Activated naive CD8-positive, alpha-beta T cell treated with anti-CD3 and anti-CD28 coated beads, Interleukin-2, amount 10 ng/mL, durations not matched to agents 7 days and 5 days (primary cell): ENCODE data around the gene HBG2. TPM values are rescaled to one million over a fixed set of nuclear protein-coding genes. Genes with fewer than 3 reads are reported as not detected.

Experiments
- ATAC-seq: fragments of 150-1000 bp; cut with Tn5 transposase; one replicate; pipeline ENCODE4 v1.10.0; 2021; ENCODE audit warnings: low read depth, moderate library complexity
- POLR2A ChIA-PET: fragments of 350-600 bp; sonication (Branson Sonifier 250); formaldehyde crosslinking; loops from one replicate; lab custom pipeline; 2021; ENCODE audit warnings: antibody characterized with exemption; lab: Charles Lee
- DNase-seq: peaks from one replicate; pipeline ENCODE4 v3.0.0; 2021
- H3K27ac Mint-ChIP-seq: one replicate; pipeline ENCODE4 v1.8.0; 2022; ENCODE audit warnings: mild to moderate bottlenecking, mixed read lengths
- H3K27me3 Mint-ChIP-seq: one replicate; pipeline ENCODE4 v1.8.0; 2022; ENCODE audit warnings: mild to moderate bottlenecking, moderate library complexity, mixed read lengths
- H3K36me3 Mint-ChIP-seq: one replicate; pipeline ENCODE4 v1.8.0; 2021; ENCODE audit warnings: mild to moderate bottlenecking, mixed read lengths
- H3K4me1 Mint-ChIP-seq: one replicate; pipeline ENCODE4 v1.8.0; 2021; ENCODE audit warnings: mixed read lengths
- H3K4me3 Mint-ChIP-seq: one replicate; pipeline ENCODE4 v1.8.0; 2022; ENCODE audit warnings: mild to moderate bottlenecking, moderate library complexity, mixed read lengths
- H3K9me3 Mint-ChIP-seq: one replicate; pipeline ENCODE4 v1.8.0; 2021; ENCODE audit warnings: mixed read lengths
- total RNA-seq, 2 experiments: library from RNA; stranded (reverse); gene quantifications; one replicate each; pipeline ENCODE4 v1.2.3, GENCODE V29; 2021

Gene HBG2
- total RNA-seq, 2 experiments from 2014 or later = not detected

DNA sequence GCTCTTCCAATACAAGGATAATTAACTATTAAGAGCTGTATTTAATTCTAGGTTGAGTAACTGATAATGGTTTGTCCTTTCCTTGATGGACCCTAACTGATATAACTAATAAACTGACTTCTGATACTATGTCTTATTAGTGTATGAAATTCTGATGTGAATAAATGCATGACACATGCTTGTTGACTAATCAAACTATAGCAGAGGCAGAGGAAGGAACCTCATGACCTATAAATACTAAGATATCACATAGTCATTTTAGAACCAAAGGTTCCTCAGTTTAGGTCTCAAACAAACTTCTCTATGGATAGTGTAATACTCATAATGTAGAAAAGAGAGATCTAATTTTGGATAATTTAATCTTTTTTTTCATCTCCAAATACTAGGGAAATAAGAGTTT is 15.5 kb downstream of the HBG2 start:
- DNase-seq (no peak), ATAC-seq (no peak)
- POLR2A ChIA-PET = no interaction called here
- H3K4me3 Mint-ChIP-seq = no peak overlapping the region
- H3K36me3 Mint-ChIP-seq = no peaks in the 10 kb centered on the region
- peaks cover 11% of the 10 kb centered on the region for H3K27me3 Mint-ChIP-seq
- H3K27ac Mint-ChIP-seq = no peak overlapping the region
- H3K9me3 Mint-ChIP-seq = no peaks in the 10 kb centered on the region
- H3K4me1 Mint-ChIP-seq = peaks cover 5% of the 10 kb centered on the region

DNA sequence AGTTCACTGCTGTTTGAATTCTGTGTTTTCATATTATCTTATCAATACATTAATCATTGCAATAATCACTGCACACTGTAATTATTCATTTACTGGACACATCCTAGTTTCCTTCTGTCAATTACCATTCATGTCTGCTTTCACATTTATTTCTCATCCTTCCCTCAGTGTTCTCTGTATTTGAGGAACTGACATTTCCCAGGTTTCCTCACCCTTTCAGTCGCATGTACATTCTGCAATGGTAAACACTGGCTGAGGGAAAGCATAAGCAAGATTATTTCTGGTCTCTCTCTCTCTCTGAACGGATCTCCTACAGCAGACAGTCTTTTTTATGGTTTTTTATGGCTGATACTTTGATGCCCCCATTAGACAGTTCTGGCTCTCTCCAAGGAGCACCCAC is 16.1 kb downstream of the HBG2 start:
- H3K4me3 Mint-ChIP-seq = no peak overlapping the region
- ATAC-seq (no peak), DNase-seq (no peak)
- no peak overlapping the region for H3K27ac Mint-ChIP-seq
- no peaks in the 10 kb centered on the region for H3K9me3 Mint-ChIP-seq
- peaks cover 11% of the 10 kb centered on the region for H3K27me3 Mint-ChIP-seq
- POLR2A ChIA-PET = no interaction called here
- H3K4me1 Mint-ChIP-seq = peaks cover 5% of the 10 kb centered on the region
- H3K36me3 Mint-ChIP-seq = no peaks in the 10 kb centered on the region

DNA sequence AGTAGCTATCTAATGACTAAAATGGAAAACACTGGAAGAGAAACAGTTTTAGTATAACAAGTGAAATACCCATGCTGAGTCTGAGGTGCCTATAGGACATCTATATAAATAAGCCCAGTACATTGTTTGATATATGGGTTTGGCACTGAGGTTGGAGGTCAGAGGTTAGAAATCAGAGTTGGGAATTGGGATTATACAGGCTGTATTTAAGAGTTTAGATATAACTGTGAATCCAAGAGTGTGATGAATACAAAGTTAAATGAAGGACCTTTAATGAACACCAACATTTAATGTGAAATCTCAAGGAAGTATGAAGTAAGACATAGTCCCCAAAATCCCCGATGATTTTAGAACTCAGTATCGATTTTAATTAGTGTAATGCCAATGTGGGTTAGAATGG is 17.2 kb downstream of the HBG2 start:
- Mint-ChIP-seq H3K4me1 (peaks cover 5% of the 10 kb centered on the region), H3K27ac (no peak overlapping the region), H3K4me3 (no peak overlapping the region), H3K9me3 (no peaks in the 10 kb centered on the region), H3K36me3 (no peaks in the 10 kb centered on the region), H3K27me3 (peaks cover 11% of the 10 kb centered on the region)
- ATAC-seq = no peak
- DNase-seq = no peak
- POLR2A ChIA-PET = no interaction called here

DNA sequence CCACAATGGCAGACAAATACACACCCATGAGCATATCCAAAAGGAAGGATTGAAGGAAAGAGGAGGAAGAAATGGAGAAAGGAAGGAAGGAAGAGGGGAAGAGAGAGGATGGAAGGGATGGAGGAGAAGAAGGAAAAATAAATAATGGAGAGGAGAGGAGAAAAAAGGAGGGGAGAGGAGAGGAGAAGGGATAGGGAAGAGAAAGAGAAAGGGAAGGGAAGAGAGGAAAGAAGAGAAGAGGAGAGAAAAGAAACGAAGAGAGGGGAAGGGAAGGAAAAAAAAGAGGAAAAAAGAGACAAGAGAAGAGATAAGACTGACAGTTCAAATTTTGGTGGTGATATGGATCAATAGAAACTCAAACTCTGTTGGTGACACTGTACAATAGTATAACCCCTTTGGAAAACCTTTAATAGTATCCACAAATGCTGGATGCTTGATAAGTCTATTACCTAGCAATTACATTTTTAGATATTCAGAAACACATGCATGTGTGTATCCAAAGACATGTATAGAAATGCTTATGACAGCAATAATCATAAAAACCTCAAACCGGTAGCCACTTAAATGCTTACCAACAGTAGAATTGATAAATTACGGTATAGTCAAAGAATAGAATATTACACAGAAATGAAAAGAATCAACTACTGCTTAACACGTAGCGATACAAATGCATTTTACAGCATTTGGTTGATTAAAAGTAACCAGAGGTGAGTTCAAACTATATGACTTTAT is 19.1 kb downstream of the HBG2 start:
- POLR2A ChIA-PET = no interaction called here
- H3K9me3 Mint-ChIP-seq = no peaks in the 10 kb centered on the region
- H3K36me3 Mint-ChIP-seq = no peaks in the 10 kb centered on the region
- no peak overlapping the region for H3K27ac Mint-ChIP-seq
- peaks cover 5% of the 10 kb centered on the region for H3K4me1 Mint-ChIP-seq
- no peak for ATAC-seq
- DNase-seq = no peak
- no peak overlapping the region for H3K4me3 Mint-ChIP-seq
- H3K27me3 Mint-ChIP-seq = peaks cover 18% of the 10 kb centered on the region

DNA sequence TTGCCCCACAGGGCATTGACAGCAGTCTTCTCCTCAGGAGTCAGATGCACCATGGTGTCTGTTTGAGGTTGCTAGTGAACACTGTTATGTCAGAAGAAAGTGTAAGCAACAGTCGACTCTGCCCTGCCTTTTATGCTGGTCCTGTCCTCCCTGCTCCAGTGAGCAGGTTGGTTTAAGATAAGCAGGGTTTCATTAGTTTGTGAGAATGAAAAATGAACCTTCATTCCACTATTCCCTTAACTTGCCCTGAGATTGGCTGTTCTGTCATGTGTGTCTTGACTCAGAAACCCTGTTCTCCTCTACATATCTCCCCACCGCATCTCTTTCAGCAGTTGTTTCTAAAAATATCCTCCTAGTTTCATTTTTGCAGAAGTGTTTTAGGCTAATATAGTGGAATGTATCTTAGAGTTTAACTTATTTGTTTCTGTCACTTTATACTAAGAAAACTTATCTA is 20.2 kb downstream of the HBG2 start, which contains the start of gene HBD:
Gene HBD, minus strand, starts transcription at position 103 of the 454 bp plus-strand sequence. Its CDS starts 50 bp downstream, at position 53.
- Mint-ChIP-seq H3K4me1 (peaks cover 5% of the 10 kb centered on the region), H3K27ac (no peak within 1 kb of the TSS), H3K36me3 (no peaks in the 10 kb centered on the region), H3K27me3 (peaks cover 17% of the 10 kb centered on the region), H3K4me3 (no peak within 1 kb of the TSS), H3K9me3 (no peaks in the 10 kb centered on the region)
- POLR2A ChIA-PET = no interaction called here
- ATAC-seq (no peak), DNase-seq (no peak)

DNA sequence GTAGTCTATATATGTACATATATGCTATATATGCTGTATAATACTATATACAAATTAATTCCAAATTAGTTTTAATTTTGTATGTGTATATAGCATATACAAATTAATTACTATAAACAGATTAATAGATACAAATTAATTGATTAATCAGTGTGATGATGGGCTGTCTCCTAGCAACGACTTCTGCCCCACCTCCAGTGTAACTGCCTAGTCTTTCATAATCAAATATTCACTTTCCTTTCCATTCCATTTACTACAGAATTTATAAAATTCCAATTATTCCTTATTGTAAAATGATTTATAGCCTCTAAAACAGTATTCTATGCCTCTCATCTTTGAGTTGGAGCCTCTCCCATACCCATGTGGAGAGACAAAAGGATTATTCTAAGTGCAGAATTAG is 21.3 kb downstream of the HBG2 start:
- DNase-seq (no peak), ATAC-seq (no peak)
- POLR2A ChIA-PET = no interaction called here
- no peak overlapping the region for H3K27ac Mint-ChIP-seq
- H3K36me3 Mint-ChIP-seq = no peaks in the 10 kb centered on the region
- H3K4me3 Mint-ChIP-seq = no peak overlapping the region
- peaks cover 17% of the 10 kb centered on the region for H3K27me3 Mint-ChIP-seq
- peaks cover 5% of the 10 kb centered on the region for H3K4me1 Mint-ChIP-seq
- H3K9me3 Mint-ChIP-seq = no peaks in the 10 kb centered on the region

DNA sequence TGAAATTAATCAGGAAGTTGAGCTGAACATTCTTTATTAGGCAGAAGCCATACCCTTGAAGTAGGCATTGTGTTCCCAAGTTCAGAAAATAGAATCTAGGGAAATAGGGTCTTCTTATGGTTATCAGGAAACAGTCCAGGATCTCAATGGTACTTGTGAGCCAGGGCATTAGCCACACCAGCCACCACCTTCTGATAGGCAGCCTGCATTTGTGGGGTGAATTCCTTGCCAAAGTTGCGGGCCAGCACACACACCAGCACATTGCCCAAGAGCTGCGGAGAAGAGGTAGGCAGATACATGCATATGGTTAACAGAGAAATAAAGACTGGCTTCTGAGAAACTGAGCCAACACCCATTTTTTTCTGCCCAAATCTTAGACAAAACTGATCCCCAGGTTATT is 21.8 kb downstream of the HBG2 start:
- Mint-ChIP-seq H3K36me3 (no peaks in the 10 kb centered on the region), H3K4me3 (no peak overlapping the region), H3K4me1 (peaks cover 5% of the 10 kb centered on the region), H3K27ac (no peak overlapping the region), H3K27me3 (peaks cover 17% of the 10 kb centered on the region), H3K9me3 (no peaks in the 10 kb centered on the region)
- POLR2A ChIA-PET = no interaction called here
- DNase-seq = no peak
- ATAC-seq = no peak

DNA sequence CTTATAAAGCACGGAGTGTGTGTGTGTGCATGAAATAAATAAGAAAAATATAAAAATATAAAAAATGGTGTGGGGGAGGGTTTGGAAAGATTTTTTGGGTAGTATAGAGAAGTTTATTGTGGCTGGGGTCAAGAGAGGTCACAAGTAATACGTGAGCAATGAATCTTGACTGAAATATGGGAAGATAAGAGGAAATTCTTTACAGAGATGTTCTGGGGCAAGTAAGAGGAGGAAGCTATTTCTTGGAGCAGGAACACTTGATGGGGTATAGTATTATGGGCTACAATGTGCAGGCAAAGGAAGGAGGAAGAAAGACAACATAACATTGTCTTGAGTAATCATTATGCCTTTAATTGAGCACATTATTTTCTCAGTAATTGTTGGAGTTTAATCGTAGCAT is 22.4 kb downstream of the HBG2 start:
- Mint-ChIP-seq H3K9me3 (no peaks in the 10 kb centered on the region), H3K27ac (no peak overlapping the region), H3K36me3 (no peaks in the 10 kb centered on the region), H3K4me1 (peaks cover 5% of the 10 kb centered on the region), H3K4me3 (no peak overlapping the region), H3K27me3 (peaks cover 17% of the 10 kb centered on the region)
- ATAC-seq (no peak), DNase-seq (no peak)
- POLR2A ChIA-PET = no interaction called here

DNA sequence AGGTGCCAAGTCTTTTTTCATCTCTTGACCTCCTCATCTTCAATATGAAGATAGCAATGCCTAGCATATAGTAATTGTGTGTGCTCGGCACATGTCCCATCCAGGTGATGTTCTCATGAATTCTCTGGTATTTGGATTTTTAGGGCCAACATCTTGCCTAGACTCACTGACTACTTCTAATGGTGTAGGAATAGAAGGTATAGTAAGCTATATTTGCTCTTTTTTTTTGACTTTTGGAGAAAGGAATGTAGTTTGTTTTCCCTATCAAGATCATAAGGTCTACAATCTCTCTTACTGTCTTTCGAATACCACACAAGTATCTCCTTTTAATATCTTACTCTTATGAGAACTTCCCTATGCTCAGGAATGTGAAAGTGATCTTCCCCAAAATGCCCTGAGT is 23.5 kb downstream of the HBG2 start:
- no peaks in the 10 kb centered on the region for H3K9me3 Mint-ChIP-seq
- POLR2A ChIA-PET = no interaction called here
- no peaks in the 10 kb centered on the region for H3K36me3 Mint-ChIP-seq
- DNase-seq (no peak), ATAC-seq (no peak)
- H3K27ac Mint-ChIP-seq = no peak overlapping the region
- no peak overlapping the region for H3K4me3 Mint-ChIP-seq
- H3K4me1 Mint-ChIP-seq = peaks cover 5% of the 10 kb centered on the region
- H3K27me3 Mint-ChIP-seq = peaks cover 14% of the 10 kb centered on the region

DNA sequence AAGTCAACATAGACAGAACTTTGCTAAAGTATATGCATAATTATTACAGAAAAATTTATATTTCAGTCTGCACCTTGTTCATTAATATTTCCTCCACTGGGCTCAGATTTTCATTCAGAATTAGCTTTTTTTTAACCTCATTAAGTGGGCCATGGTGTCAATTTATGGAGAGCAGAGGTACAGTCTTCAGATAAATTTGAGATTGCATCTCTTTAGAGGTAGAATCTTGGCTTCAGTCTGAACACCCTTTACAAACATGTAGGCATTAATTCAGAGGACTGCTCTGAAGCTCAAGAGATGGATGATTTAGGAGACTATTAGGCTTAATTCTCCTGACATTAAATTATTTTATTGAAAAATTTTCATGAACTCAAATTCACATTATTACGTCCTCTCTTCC is 24.3 kb downstream of the HBG2 start:
- Mint-ChIP-seq H3K27me3 (peaks cover 9% of the 10 kb centered on the region), H3K27ac (no peak overlapping the region)
- POLR2A ChIA-PET = no interaction called here

DNA sequence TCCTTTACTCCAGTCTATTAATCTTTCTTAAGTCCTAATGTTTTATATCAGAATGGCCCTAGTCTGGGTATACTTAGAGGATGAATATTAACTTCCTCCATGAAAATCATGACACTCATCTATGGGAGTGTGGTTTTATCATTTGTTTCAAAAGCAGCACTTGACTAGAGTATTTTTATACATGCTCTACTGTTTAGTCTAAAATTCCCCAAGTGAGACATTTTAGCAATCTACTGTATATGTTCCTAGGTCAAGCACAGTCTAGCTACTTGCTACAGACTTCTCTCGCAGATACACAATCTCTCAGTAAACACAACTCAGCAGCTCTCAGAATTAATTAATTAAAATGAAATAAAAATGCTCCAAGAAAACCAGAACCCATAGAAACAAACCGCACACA is 24.8 kb downstream of the HBG2 start:
- Mint-ChIP-seq H3K4me3 (no peak overlapping the region), H3K27me3 (peaks cover 7% of the 10 kb centered on the region), H3K27ac (no peak overlapping the region), H3K4me1 (peaks cover 5% of the 10 kb centered on the region), H3K36me3 (no peaks in the 10 kb centered on the region), H3K9me3 (no peaks in the 10 kb centered on the region)
- no peak for ATAC-seq
- DNase-seq = no peak
- POLR2A ChIA-PET = no interaction called here

More for the DNA sequence above, 24.3 kb downstream of the HBG2 start:
- Mint-ChIP-seq H3K4me3 (no peak overlapping the region), H3K4me1 (peaks cover 5% of the 10 kb centered on the region), H3K9me3 (no peaks in the 10 kb centered on the region), H3K36me3 (no peaks in the 10 kb centered on the region)
- DNase-seq = no peak
- no peak for ATAC-seq

DNA sequence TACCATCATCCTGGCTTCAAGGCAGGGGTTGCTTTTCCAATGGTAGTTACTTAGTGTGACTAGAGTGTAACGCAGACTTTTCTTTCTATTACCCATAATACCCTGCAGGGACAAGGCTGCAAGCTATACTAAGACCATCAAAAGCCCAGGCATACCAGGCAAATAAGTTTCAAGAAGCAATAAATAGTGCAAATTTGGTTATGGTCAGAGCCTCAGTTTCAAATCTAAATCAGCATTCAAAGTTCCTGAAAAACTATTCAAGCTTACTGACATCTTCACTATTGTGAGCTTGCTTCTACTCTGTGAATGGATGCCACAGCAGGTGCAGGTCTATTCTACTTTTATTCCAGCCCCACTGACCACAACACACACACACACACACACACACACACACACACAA is 25.2 kb downstream of the HBG2 start:
- Mint-ChIP-seq H3K4me1 (peaks cover 2% of the 10 kb centered on the region), H3K27me3 (peaks cover 7% of the 10 kb centered on the region), H3K27ac (no peak overlapping the region), H3K9me3 (no peaks in the 10 kb centered on the region), H3K4me3 (no peak overlapping the region), H3K36me3 (no peaks in the 10 kb centered on the region)
- ATAC-seq = no peak
- POLR2A ChIA-PET = no interaction called here
- no peak for DNase-seq

DNA sequence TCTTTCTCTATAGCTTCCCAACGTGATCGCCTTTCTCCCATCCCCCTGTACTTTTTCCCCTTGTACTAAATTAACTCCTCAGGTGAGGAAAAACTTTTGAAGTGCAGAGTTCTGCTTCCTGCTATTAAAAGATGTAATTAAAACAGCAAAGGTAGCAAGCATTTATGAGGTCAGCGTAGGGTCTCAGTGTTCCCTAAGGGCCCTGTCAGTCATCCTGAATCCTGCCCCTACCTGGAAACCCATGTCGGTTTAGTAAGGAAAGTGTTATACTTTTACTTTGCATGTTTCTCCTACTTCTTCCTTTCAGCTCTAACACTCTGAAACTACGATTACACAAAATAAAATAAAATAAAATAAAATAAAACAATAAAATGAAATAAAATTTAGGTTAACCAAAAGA is 26.5 kb downstream of the HBG2 start:
- Mint-ChIP-seq H3K9me3 (no peaks in the 10 kb centered on the region), H3K27me3 (peaks cover 7% of the 10 kb centered on the region), H3K4me1 (no peaks in the 10 kb centered on the region), H3K27ac (no peak overlapping the region), H3K36me3 (no peaks in the 10 kb centered on the region), H3K4me3 (no peak overlapping the region)
- DNase-seq (no peak), ATAC-seq (no peak)
- POLR2A ChIA-PET = no interaction called here

DNA sequence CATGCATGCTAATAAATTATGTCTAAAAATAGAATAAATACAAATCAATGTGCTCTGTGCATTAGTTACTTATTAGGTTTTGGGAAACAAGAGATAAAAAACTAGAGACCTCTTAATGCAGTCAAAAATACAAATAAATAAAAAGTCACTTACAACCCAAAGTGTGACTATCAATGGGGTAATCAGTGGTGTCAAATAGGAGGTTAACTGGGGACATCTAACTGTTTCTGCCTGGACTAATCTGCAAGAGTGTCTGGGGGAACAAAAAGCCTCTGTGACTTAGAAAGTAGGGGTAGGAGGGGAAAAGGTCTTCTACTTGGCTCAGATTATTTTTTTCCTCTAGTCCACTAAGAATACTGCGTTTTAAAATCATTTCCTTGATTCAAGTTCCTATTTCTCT is 26.9 kb downstream of the HBG2 start:
- POLR2A ChIA-PET = no interaction called here
- DNase-seq (no peak), ATAC-seq (no peak)
- H3K9me3 Mint-ChIP-seq = no peaks in the 10 kb centered on the region
- no peaks in the 10 kb centered on the region for H3K36me3 Mint-ChIP-seq
- H3K27me3 Mint-ChIP-seq = peaks cover 7% of the 10 kb centered on the region
- H3K27ac Mint-ChIP-seq = no peak overlapping the region
- H3K4me1 Mint-ChIP-seq = no peaks in the 10 kb centered on the region
- no peak overlapping the region for H3K4me3 Mint-ChIP-seq
